DOHH2 (cell line): ENCODE data around the gene PTPRN2.

ENCODE experiments used
- H3F3A ChIP-seq: fragments of 200-600 bp; sonication (generic), shearing (Covaris generic); 2 replicates; pipeline ENCODE4 v1.6.0; 2016; ENCODE audit warnings: antibody characterized with exemption, mild to moderate bottlenecking; ENCODE audit not compliant: control insufficient read depth, insufficient read depth
- H3K27ac ChIP-seq: fragments of 200-600 bp; sonication (generic); 2 replicates; pipeline ENCODE4 v1.5.1; 2014; ENCODE audit warnings: low read depth, mild to moderate bottlenecking, low read length, moderate library complexity
- H3K27me3 ChIP-seq: fragments of 200-600 bp; sonication (generic); 2 replicates; pipeline ENCODE4 v1.6.1; 2014; ENCODE audit warnings: mild to moderate bottlenecking, low read length, mixed read lengths; ENCODE audit not compliant: control insufficient read depth
- H3K36me3 ChIP-seq: fragments of 200-600 bp; sonication (generic); 2 replicates; pipeline ENCODE4 v1.6.1; 2014; ENCODE audit warnings: mild to moderate bottlenecking, low read length, moderate library complexity, mixed read lengths; ENCODE audit not compliant: control insufficient read depth
- H3K4me1 ChIP-seq: fragments of 200-600 bp; sonication (generic); 2 replicates; pipeline ENCODE4 v1.6.1; 2014; ENCODE audit warnings: mild to moderate bottlenecking, low read length, mixed read lengths; ENCODE audit not compliant: control insufficient read depth
- H3K4me2 ChIP-seq: fragments of 200-600 bp; sonication (generic); 2 replicates; pipeline ENCODE4 v1.6.0; 2014; ENCODE audit warnings: mild to moderate bottlenecking, low read length, moderate library complexity
- H3K4me3 ChIP-seq: fragments of 200-600 bp; sonication (generic); 2 replicates; pipeline ENCODE4 v1.5.1; 2014; ENCODE audit warnings: mild to moderate bottlenecking, low read length, mixed read lengths
- H3K79me2 ChIP-seq: fragments of 200-600 bp; sonication (generic); 2 replicates; pipeline ENCODE4 v1.6.1; 2014; ENCODE audit warnings: mild to moderate bottlenecking, low read length, mixed read lengths; ENCODE audit not compliant: control insufficient read depth
- H3K9me2 ChIP-seq: fragments of 200-600 bp; sonication (generic); replicated peaks from 2 replicates; pipeline ENCODE4 v1.6.1; 2014; ENCODE audit warnings: mild to moderate bottlenecking, low read length, mixed read lengths; ENCODE audit not compliant: control insufficient read depth
- H3K9me3 ChIP-seq: fragments of 200-600 bp; sonication (generic); 2 replicates; pipeline ENCODE4 v1.6.1; 2014; ENCODE audit warnings: antibody characterized with exemption, low read length, mixed read lengths; ENCODE audit not compliant: control insufficient read depth, insufficient read depth
- H4K20me1 ChIP-seq: fragments of 200-600 bp; sonication (generic); 2 replicates; pipeline ENCODE4 v1.6.0; 2014; ENCODE audit warnings: low read depth, mild to moderate bottlenecking, antibody characterized with exemption, low read length, moderate library complexity; ENCODE audit not compliant: control insufficient read depth, insufficient read depth
- CTCF ChIP-seq: fragments of 200-600 bp; sonication (generic); IDR thresholded peaks from one replicate; pipeline ENCODE4 v1.5.1; 2014; ENCODE audit warnings: antibody characterized with exemption, mild to moderate bottlenecking, low read depth, low read length; ENCODE audit not compliant: poor library complexity, severe bottlenecking
- EZH2phosphoT487 ChIP-seq: fragments of 200-600 bp; sonication (generic); IDR thresholded peaks from 2 replicates; pipeline ENCODE4 v1.6.1; 2017; ENCODE audit warnings: borderline replicate concordance, mild to moderate bottlenecking, antibody characterized with exemption, low read length, moderate library complexity, mixed read lengths

The PTPRN2 gene

GRCh38 chr7:157635148-157635500 is 952.5 kb downstream of the PTPRN2 start:
- Histone ChIP-seq H3K4me3 (no peak overlapping the region), H3K4me1 (no peaks in the 10 kb centered on the region), H3K36me3 (no peaks in the 10 kb centered on the region), H4K20me1 (no peaks in the 10 kb centered on the region), H3K27me3 (no peaks in the 10 kb centered on the region), H3K9me2 (no peaks in the 10 kb centered on the region), H3K79me2 (no peaks in the 10 kb centered on the region), H3K4me2 (no peak overlapping the region), H3F3A (no peaks in the 10 kb centered on the region), H3K9me3 (no peaks in the 10 kb centered on the region; the same call in 1 of the 2 replicates), H3K27ac (no peak overlapping the region)
- TF ChIP-seq CTCF (no peak), EZH2phosphoT487 (no peak)

- Histone ChIP-seq H3K4me2 (no peak overlapping the region), H3K27me3 (no peaks in the 10 kb centered on the region), H3K27ac (no peak overlapping the region), H3K79me2 (no peaks in the 10 kb centered on the region), H3K36me3 (no peaks in the 10 kb centered on the region), H4K20me1 (no peaks in the 10 kb centered on the region), H3F3A (no peaks in the 10 kb centered on the region), H3K4me1 (no peaks in the 10 kb centered on the region), H3K9me2 (no peaks in the 10 kb centered on the region), H3K4me3 (no peak overlapping the region), H3K9me3 (no peaks in the 10 kb centered on the region)
- no peak for TF ChIP-seq EZH2phosphoT487
- no peak for TF ChIP-seq CTCF
Measured at GRCh38 chr7:157634401-157635147, 953.0 kb downstream of the PTPRN2 start.

DNA sequence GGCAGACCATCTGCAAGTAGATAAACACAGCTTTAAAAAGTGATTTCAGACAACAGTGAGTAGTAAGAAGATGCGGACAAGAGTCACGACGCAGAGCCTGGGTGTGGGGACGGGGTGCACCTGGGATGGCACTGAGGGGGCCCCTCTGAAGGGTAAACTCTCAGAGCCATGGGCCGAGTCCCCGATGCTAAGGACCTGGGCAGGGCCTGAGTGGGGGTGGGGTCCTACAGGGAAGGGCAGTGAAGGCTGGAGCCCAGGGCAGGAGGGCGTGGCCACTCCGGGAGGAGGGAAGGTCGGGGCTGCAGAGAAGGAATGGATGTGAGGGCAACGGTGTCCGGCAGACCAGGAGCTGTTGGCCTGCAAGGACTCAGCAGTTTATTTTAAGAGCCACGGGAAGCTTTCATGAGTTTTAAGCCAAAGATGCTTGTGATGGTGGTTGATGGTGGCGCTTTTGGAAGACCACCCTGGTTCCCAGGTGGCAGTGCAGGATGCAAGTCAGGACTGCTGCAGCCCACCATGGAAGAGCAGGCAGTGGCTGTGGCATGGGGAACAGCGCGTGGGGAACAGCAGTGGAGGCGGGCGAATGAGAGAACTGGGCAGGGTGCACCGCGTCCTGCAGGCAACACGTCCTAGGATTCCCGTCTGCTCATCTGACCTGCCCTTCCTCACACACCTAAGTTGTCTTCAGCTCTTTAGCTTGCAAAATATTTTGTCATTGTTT is 954.0 kb downstream of the PTPRN2 start:
- Histone ChIP-seq H3K9me2 (no peaks in the 10 kb centered on the region), H4K20me1 (no peaks in the 10 kb centered on the region), H3K9me3 (no peaks in the 10 kb centered on the region), H3K36me3 (no peaks in the 10 kb centered on the region), H3K4me3 (no peak overlapping the region), H3K4me2 (no peak overlapping the region), H3K27ac (no peak overlapping the region), H3K79me2 (no peaks in the 10 kb centered on the region), H3K27me3 (no peaks in the 10 kb centered on the region), H3F3A (no peaks in the 10 kb centered on the region), H3K4me1 (no peaks in the 10 kb centered on the region)
- TF ChIP-seq EZH2phosphoT487 (no peak), CTCF (no peak)
